ENCODE data around the gene C10orf67.

The C10orf67 gene

DNA sequence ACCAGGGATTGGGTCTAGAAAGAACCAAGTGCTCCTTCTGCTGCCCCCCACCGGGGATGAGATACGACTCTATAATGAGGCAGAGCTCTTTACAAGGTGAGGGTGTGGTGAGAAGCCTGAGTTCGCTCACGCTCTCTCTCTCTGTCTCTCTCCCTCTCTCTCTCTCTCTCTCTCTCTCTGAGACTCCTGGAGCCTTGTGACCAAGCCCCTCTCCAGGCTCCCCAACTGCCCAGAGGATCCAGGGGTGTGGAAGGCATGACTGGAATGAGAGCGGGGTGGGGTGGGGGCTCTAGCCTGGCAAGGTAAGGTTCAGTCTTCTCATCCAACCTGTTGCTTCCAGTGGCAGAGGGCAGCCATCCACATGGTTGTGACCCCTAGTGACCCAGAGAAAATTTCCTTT is 155.6 kb downstream of the C10orf67 start (continued):
- TF ChIP-seq, protein P1, sequence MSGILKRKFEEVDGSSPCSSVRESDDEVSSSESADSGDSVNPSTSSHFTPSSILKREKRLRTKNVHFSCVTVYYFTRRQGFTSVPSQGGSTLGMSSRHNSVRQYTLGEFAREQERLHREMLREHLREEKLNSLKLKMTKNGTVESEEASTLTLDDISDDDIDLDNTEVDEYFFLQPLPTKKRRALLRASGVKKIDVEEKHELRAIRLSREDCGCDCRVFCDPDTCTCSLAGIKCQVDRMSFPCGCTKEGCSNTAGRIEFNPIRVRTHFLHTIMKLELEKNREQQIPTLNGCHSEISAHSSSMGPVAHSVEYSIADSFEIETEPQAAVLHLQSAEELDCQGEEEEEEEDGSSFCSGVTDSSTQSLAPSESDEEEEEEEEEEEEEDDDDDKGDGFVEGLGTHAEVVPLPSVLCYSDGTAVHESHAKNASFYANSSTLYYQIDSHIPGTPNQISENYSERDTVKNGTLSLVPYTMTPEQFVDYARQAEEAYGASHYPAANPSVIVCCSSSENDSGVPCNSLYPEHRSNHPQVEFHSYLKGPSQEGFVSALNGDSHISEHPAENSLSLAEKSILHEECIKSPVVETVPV (CRISPR knock-in tag; IDR thresholded peaks at IDR 0.05): no peak
- TF ChIP-seq, protein P2, sequence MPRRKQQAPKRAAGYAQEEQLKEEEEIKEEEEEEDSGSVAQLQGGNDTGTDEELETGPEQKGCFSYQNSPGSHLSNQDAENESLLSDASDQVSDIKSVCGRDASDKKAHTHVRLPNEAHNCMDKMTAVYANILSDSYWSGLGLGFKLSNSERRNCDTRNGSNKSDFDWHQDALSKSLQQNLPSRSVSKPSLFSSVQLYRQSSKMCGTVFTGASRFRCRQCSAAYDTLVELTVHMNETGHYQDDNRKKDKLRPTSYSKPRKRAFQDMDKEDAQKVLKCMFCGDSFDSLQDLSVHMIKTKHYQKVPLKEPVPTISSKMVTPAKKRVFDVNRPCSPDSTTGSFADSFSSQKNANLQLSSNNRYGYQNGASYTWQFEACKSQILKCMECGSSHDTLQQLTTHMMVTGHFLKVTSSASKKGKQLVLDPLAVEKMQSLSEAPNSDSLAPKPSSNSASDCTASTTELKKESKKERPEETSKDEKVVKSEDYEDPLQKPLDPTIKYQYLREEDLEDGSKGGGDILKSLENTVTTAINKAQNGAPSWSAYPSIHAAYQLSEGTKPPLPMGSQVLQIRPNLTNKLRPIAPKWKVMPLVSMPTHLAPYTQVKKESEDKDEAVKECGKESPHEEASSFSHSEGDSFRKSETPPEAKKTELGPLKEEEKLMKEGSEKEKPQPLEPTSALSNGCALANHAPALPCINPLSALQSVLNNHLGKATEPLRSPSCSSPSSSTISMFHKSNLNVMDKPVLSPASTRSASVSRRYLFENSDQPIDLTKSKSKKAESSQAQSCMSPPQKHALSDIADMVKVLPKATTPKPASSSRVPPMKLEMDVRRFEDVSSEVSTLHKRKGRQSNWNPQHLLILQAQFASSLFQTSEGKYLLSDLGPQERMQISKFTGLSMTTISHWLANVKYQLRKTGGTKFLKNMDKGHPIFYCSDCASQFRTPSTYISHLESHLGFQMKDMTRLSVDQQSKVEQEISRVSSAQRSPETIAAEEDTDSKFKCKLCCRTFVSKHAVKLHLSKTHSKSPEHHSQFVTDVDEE (CRISPR knock-in tag; IDR thresholded peaks at IDR 0.05): no peak
- TF ChIP-seq ESRRG (CRISPR knock-in tag; IDR thresholded peaks at IDR 0.05) (no peak), ZFP30 (CRISPR knock-in tag; IDR thresholded peaks at IDR 0.05) (no peak)

DNA sequence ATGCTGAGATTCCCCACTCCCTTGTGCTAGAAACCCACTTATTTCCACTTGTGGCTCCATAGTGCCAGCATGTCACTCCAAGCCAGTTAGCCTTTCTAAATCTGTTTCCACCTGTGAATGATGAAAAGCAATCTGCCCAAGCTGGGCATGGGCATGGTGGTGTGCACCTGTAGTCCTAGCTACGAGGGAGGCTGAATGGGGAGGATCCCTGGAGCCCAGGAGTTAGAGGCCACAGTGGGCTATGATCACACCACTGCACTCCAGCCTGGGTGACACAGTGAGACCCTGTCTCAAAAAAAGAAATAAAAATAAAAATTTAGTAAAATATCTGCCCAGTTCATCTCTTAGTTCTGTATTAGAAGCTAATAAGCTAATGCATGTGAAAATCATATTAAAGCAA is 157.4 kb downstream of the C10orf67 start:
- ATAC-seq: no peak
- TF ChIP-seq ZFP30 (CRISPR knock-in tag; IDR thresholded peaks at IDR 0.05): no peak

DNA sequence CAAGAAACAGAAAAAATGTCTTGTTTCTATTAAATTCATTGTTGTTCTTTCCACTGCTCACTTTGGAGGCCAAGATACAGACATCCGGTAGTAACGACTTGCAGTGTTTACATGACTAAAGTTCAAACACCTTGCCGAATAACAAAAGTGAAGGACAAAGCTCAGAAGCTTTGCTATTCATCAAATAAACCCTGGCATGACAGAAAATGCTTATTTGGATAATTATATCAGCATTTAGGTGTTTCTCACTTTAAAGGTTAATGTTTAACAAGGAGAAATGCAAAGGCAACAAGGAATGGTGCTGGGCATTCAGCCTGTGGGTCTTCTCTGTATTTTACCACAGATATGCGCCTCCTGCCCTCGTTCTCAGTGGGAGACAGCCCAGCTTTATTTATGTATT is 157.9 kb downstream of the C10orf67 start:
- ATAC-seq: no peak
- TF ChIP-seq, protein P3, sequence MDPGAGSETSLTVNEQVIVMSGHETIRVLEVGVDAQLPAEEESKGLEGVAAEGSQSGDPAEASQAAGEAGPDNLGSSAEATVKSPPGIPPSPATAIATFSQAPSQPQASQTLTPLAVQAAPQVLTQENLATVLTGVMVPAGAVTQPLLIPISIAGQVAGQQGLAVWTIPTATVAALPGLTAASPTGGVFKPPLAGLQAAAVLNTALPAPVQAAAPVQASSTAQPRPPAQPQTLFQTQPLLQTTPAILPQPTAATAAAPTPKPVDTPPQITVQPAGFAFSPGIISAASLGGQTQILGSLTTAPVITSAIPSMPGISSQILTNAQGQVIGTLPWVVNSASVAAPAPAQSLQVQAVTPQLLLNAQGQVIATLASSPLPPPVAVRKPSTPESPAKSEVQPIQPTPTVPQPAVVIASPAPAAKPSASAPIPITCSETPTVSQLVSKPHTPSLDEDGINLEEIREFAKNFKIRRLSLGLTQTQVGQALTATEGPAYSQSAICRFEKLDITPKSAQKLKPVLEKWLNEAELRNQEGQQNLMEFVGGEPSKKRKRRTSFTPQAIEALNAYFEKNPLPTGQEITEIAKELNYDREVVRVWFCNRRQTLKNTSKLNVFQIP (CRISPR knock-in tag; IDR thresholded peaks at IDR 0.05; ENCODE audit: borderline replicate concordance, low read depth): no peak
- TF ChIP-seq ZC3H10 (CRISPR knock-in tag; IDR thresholded peaks at IDR 0.05) (no peak), OSR1 (CRISPR knock-in tag; IDR thresholded peaks at IDR 0.05) (no peak), GLIS3 (CRISPR knock-in tag; IDR thresholded peaks at IDR 0.05) (no peak), ARNTL (CRISPR knock-in tag; IDR thresholded peaks at IDR 0.05; ENCODE audit: borderline replicate concordance, low read depth) (no peak), CSDC2 (CRISPR knock-in tag; IDR thresholded peaks at IDR 0.05) (no peak)

DNA sequence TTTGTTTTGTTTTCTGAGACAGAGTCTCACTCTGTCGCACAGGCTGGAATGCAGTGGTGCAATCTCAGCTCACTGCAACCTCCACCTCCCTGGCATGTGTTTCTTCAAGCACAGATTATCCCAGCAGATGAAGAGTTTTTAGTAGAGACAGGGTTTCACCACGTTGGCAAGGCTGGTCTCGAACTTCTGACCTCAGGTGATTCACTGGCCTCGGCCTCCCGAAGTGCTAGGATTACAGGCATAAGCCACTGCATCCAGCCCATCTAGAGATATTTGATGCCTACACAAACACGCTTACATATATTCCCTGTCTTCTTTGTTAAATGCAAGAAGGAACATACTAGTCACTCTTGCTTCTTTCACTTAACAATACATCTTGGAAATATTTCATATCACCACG is 158.4 kb downstream of the C10orf67 start:
- ATAC-seq: no peak
- TF ChIP-seq PPARA (CRISPR knock-in tag; IDR thresholded peaks at IDR 0.05; ENCODE audit: borderline replicate concordance): no peak
- TF ChIP-seq SNAI2 (CRISPR knock-in tag; IDR thresholded peaks at IDR 0.05): no peak
- TF ChIP-seq ZNF8 (CRISPR knock-in tag; IDR thresholded peaks at IDR 0.05): no peak
- TF ChIP-seq, protein P3 (CRISPR knock-in tag; IDR thresholded peaks at IDR 0.05; ENCODE audit: borderline replicate concordance, low read depth): no peak
- no peak for TF ChIP-seq ZFP3 (CRISPR knock-in tag; IDR thresholded peaks at IDR 0.05)
- no peak for TF ChIP-seq CSDC2 (CRISPR knock-in tag; IDR thresholded peaks at IDR 0.05)
- TF ChIP-seq, protein P4, sequence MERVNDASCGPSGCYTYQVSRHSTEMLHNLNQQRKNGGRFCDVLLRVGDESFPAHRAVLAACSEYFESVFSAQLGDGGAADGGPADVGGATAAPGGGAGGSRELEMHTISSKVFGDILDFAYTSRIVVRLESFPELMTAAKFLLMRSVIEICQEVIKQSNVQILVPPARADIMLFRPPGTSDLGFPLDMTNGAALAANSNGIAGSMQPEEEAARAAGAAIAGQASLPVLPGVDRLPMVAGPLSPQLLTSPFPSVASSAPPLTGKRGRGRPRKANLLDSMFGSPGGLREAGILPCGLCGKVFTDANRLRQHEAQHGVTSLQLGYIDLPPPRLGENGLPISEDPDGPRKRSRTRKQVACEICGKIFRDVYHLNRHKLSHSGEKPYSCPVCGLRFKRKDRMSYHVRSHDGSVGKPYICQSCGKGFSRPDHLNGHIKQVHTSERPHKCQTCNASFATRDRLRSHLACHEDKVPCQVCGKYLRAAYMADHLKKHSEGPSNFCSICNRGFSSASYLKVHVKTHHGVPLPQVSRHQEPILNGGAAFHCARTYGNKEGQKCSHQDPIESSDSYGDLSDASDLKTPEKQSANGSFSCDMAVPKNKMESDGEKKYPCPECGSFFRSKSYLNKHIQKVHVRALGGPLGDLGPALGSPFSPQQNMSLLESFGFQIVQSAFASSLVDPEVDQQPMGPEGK (CRISPR knock-in tag; IDR thresholded peaks at IDR 0.05; ENCODE audit: borderline replicate concordance): no peak
- TF ChIP-seq ZNF565 (CRISPR knock-in tag; conservative IDR thresholded peaks at IDR 0.05; ENCODE audit: low read depth): no peak
- no peak for TF ChIP-seq TOX (CRISPR knock-in tag; IDR thresholded peaks at IDR 0.05; ENCODE audit: borderline replicate concordance)
- no peak for TF ChIP-seq ZC3H10 (CRISPR knock-in tag; IDR thresholded peaks at IDR 0.05)
- no peak for TF ChIP-seq ZNF70 (CRISPR knock-in tag; IDR thresholded peaks at IDR 0.05)
- TF ChIP-seq OSR1 (CRISPR knock-in tag; IDR thresholded peaks at IDR 0.05): no peak
- no peak for TF ChIP-seq BACH2 (CRISPR knock-in tag; IDR thresholded peaks at IDR 0.05; ENCODE audit: borderline replicate concordance)
- TF ChIP-seq TCF4 (CRISPR knock-in tag; IDR thresholded peaks at IDR 0.05; ENCODE audit: borderline replicate concordance): no peak
